ENCODE data around the gene SMYD3.
A peak's percentile ranks its signal among the peaks of the same experiment; 100 is the strongest.
"Not testable (repeated sequence)": the region's sequence is repeated elsewhere in the genome, so short reads cannot be mapped to it uniquely, and the experiment has no call there.

Gene SMYD3

DNA sequence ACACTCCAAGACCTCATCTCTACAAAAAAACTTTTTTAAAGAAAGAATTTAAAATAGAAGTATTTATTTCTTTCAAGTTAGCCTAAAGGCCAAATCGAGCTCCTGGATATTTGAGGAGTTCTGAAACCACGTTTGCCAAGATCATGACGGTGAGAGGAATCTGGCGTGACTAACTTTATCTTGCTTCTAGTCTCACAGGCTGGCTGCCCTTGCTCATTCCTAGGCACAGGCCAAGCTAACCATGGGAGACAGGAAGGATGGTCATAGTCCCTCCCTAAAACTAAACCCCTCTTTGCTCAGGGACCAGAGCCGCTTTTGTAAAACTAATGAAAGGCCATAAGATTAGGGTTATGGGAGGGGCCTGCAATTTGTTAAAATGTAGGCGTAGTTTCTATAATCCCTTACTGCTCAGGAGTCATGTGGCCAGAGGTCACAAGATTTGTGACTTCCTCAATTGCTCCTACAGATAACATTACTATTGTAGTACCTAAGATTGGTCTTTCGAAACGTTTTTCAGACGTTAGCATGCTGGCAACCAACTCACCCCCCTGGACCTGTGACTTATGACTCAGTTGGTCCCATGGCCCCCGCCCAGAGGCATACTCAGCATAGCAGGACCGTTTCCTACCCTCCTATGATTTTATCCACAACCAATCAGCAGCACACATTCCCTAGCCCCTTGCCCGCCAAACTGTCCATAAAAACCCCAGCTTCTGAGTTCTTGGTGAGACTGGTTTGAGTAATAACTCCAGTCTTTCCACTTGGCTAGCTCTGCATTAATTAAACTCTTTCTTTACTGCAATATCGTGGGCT, 425.0 kb downstream of the SMYD3 start:
- DNase-seq: no peak

- DNase-seq: no peak
These were observed 425.9 kb downstream of the SMYD3 start for GRCh38 chr1:246081138-246081702.

DNA sequence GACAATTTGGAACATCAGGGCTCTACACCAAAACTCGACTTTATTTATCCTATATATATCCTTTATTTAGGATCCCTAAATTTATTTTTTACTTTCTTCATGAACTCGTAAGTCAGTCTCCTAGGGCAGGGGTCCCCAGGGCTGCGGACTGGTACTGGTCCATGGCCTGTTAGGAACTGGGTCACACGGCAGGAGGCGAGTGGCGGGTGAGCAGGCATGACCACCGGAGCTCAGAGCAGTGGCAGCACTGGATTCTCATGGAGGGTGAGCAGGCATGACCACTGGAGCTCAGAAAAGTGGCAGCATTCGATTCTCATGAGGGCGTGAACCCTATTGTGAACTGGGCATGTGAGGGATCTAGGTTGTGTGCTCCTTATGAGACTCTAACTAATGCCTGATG, 427.0 kb downstream of the SMYD3 start:
- DNase-seq: no peak

DNA sequence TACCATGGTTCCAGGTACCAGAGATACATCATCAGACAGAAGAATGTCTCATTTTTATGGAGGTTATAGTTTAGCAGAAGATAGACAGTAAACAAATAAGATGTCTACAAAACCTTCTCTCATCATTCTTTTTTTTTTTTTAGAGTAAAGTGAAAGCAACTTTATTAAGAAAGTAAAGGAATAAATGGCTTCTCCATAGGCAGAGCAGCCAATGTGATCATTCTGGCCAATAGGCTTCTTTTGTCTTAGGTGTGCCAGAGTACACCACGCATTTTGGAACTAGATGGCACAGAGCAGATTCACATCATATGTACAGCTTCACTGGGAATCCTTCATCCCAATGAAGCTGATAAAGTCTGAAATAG, 428.2 kb downstream of the SMYD3 start:
- DNase-seq: no peak

- peak; percentile 68 for DNase-seq
These were observed 428.8 kb downstream of the SMYD3 start for GRCh38 chr1:246078126-246078887.

- no peak for DNase-seq
These were observed 429.6 kb downstream of the SMYD3 start for GRCh38 chr1:246077476-246077875.

DNA sequence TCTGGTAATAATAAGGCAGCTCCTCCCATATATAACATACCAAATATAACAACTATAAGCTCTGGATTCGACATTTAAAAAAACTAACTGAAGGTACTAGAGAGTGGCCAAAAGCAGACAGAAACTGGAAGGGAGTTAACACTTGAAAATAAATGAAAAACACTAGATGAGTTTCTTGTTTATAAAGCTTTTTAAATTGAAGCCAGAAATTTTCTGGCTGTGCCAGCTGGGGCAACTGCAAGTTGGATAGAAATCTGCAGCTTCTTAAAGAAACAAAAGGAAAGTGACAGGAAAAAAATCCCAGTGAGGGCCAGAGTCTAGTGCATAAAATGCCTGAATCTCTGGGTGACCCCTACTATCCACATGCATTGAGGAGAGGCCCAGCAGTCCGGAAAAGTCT, 432.7 kb downstream of the SMYD3 start:
- no peak for DNase-seq

GRCh38 chr1:246072456-246072955, 434.6 kb downstream of the SMYD3 start:
- DNase-seq: no peak

DNA sequence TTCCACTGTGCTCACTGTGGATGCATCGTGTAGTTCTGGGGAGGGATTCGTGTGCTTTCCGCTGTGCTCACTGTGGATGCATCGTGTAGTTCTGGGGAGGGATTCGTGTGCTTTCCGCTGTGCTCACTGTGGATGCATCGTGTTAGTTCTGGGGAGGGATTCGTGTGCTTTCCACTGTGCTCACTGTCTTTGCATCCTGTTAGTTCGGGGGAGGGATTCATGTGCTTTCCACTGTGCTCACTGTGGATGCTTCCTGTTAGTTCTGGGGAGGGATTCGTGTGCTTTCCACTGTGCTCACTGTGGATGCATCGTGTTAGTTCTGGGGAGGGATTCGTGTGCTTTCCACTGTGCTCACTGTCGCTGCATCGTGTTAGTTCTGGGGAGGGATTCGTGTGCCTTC, 435.1 kb downstream of the SMYD3 start:
- DNase-seq: not testable (repeated sequence)

- not testable (repeated sequence) for DNase-seq
These were observed 435.5 kb downstream of the SMYD3 start for GRCh38 chr1:246071561-246071960.

DNA sequence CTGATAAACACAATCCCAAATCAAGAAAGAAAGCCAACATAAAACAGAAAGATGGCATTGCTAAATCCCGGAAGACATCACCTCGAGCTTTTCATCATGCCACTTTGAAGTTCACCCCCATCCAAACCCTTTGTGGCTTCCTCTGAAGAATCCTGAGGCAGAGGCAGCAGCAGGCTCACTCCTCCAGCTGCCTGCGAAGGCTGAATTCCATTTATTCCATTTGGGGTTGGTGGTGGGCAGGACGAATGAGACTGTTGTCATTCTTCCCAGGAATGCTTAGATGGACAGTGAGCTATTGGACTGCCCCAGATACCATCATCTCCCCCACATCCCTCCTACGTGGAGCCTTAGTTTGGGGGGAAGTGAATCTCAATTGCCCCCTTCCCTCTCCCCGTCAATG, 437.5 kb downstream of the SMYD3 start:
- no peak for DNase-seq

GRCh38 chr1:246068619-246069509, 438.2 kb downstream of the SMYD3 start:
- DNase-seq: no peak

GRCh38 chr1:246068217-246068512, 438.9 kb downstream of the SMYD3 start:
- DNase-seq: no peak

DNA sequence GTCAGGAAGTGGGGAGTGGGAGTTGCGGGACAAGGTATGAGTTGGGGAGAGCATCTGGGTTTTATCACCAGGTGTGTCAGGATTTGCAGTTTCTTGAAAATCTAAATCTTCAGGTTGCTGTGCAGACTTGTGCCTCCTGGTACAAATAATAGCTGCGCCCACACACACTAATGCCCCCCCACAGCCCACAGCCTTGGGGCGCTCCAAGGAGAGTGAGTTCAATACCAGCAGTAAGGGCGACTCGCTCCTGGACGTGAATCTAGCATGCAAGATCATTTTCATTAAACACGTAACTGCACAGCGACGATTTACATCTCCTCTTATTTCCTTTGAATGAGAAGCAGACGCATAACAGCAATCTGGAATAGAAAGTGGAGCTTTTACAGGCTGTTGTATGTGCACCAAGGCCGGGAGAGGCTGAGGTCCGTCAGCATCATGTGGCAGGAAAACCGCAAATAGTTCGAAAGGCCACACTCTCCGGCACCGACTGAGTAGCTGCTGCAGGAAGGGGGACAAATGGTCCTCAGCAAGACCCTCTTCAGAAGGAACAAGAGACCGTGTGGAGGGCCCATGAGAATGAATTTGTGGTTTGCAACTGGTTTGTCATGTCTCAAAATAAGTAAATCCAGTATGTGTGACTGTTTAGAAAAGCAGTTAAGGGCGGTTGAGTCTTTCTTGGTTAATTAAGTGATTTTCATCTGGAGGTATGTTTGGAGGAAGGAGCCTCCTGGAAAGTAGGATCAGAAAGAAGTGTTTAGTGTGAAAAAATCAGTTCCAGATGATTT, 439.5 kb downstream of the SMYD3 start:
- DNase-seq: no peak

DNA sequence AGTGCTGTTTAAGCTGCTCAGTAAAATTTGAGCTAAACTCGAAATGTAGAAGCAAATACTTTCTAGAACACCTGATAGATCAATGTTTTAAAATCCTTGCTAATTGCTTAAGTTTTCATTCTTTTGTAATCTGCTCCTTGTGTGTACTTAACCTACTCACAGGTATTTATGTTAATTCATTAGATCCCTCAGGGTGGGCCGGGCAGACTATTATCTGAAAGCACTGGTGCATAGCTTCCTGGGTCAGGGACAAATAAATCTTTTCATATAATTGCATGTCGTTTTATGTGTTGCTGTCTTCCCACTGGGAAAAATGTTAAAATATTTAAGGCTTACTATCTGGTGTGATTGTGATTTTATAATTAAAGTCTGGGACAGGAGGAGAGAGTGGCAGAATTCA, 440.5 kb downstream of the SMYD3 start:
- DNase-seq: peak; percentile 88

GRCh38 chr1:246065592-246065991, 441.5 kb downstream of the SMYD3 start:
- no peak for DNase-seq

GRCh38 chr1:246064891-246065290, 442.2 kb downstream of the SMYD3 start:
- no peak for DNase-seq

GRCh38 chr1:246063013-246063616, 444.0 kb downstream of the SMYD3 start:
- DNase-seq: no peak

DNA sequence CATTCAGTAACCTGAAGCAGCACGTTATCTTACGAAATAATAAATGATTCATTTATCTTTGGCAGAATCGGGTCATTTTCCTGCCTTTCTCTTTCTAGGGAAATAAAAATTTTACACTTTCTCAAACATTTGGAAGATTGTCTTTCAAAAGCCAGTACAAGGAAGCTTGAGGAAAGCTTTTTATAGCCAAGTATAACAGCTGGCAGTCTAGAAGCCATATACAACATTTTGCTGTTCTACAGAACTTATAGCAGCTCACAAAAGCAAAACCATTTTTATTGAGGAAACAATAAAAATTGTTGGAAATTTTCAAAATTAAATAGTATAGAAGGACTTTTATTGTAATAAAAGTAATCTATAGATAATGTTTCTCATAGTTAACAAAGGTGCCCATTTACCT, 448.6 kb downstream of the SMYD3 start:
- no peak for DNase-seq

DNA sequence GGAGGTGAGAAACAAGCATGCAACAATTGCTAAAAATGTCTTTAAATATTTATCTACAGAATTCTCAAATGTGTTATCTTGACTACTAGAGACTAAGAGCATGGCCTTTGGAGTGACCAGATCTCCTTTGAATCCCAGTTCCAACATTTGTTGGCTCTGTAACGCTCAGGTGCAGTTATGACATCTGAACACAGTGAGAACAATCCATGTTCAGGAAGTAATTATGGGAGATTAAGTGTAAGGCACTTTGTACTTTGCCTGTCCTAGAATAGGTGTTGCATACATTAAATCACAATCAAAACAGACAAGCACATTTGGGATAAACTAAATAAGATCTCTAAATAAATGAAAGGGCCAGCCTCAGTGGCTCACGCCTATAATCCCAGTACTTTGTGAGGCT, 454.5 kb downstream of the SMYD3 start:
- DNase-seq: peak; percentile 36

GRCh38 chr1:246051909-246052518, 455.1 kb downstream of the SMYD3 start:
- DNase-seq: no peak
